Liver (tissue), 9 donors: ENCODE data around the gene FILIP1L. TPM values are rescaled to one million over a fixed set of nuclear protein-coding genes. Genes with fewer than 3 reads are reported as not detected.

Source experiments
- DNase-seq: peaks from one replicate; pipeline ENCODE4 v3.0.0-alpha.2; 2017; ENCODE audit warnings: low spot score
- H3K27ac ChIP-seq, 2 donors: one replicate each; pipeline ENCODE4 v1.7.0; 2013; ENCODE audit warnings: inconsistent platforms in 2 of 2, low read length in 2 of 2, control low read depth in 1 of 2, low read depth in 1 of 2, mild to moderate bottlenecking in 1 of 2
- H3K27me3 ChIP-seq, 4 donors: one replicate each; pipeline versions ENCODE4 v1.6.1 to v1.7.0; 2013; ENCODE audit warnings: low read length in 3 of 4, inconsistent platforms in 1 of 4, mild to moderate bottlenecking in 1 of 4, moderate library complexity in 1 of 4; ENCODE audit not compliant: control insufficient read depth in 4 of 4, insufficient read depth in 4 of 4
- H3K36me3 ChIP-seq, 4 donors: one replicate each; pipeline versions ENCODE4 v1.6.1 to v1.7.0; 2013; ENCODE audit warnings: low read length in 3 of 4, mild to moderate bottlenecking in 3 of 4, low read depth in 1 of 4, moderate library complexity in 1 of 4; ENCODE audit not compliant: control insufficient read depth in 4 of 4, insufficient read depth in 3 of 4
- H3K4me1 ChIP-seq, 4 donors: one replicate each; pipeline versions ENCODE4 v1.6.1 to v1.7.0; 2013; ENCODE audit warnings: low read length in 3 of 4, mild to moderate bottlenecking in 3 of 4, moderate library complexity in 1 of 4; ENCODE audit not compliant: control insufficient read depth in 4 of 4, insufficient read depth in 4 of 4
- H3K4me3 ChIP-seq, 3 donors: one replicate each; pipeline versions ENCODE4 v1.6.1 to v1.7.0; 2013; ENCODE audit warnings: low read length in 3 of 3, control low read depth in 1 of 3, low read depth in 1 of 3, mild to moderate bottlenecking in 1 of 3
- H3K9ac ChIP-seq, 2 donors: one replicate each; pipeline ENCODE4 v1.7.0; 2013; ENCODE audit warnings: low read length in 2 of 2, mild to moderate bottlenecking in 2 of 2, moderate library complexity in 2 of 2, control low read depth in 1 of 2, low read depth in 1 of 2
- H3K9me3 ChIP-seq, 4 donors: one replicate each; pipeline versions ENCODE4 v1.6.1 to v1.7.0; 2013; ENCODE audit warnings: low read length in 3 of 4; ENCODE audit not compliant: control insufficient read depth in 4 of 4
- ATF3 ChIP-seq: IDR thresholded peaks from 2 replicates; pipeline ENCODE4 v1.6.1; 2016; ENCODE audit warnings: antibody characterized with exemption
- CTCF ChIP-seq: fragments of 150-350 bp; IDR thresholded peaks from 2 replicates; pipeline ENCODE4 v1.5.1; 2017; ENCODE audit warnings: improper control_type of control experiment, low read depth, low read length; ENCODE audit not compliant: missing input control
- EGR1 ChIP-seq, 2 donors: IDR thresholded peaks; 2 replicates each; pipeline ENCODE4 v1.6.1; 2016 to 2018; ENCODE audit warnings: antibody characterized with exemption in 2 of 2, low read depth in 2 of 2
- FOXA1 ChIP-seq: IDR thresholded peaks from 2 replicates; pipeline ENCODE4 v1.6.1; 2016; ENCODE audit warnings: antibody characterized with exemption
- FOXA2 ChIP-seq: IDR thresholded peaks from 2 replicates; pipeline ENCODE4 v1.6.1; 2016; ENCODE audit warnings: antibody characterized with exemption
- HNF4A ChIP-seq, 2 donors: conservative IDR thresholded peaks; 2 replicates each; pipeline ENCODE4 v1.6.1; 2016; ENCODE audit warnings: antibody characterized with exemption in 2 of 2, mild to moderate bottlenecking in 2 of 2
- HNF4G ChIP-seq: IDR thresholded peaks from 2 replicates; pipeline ENCODE4 v1.6.1; 2016; ENCODE audit warnings: antibody characterized with exemption
- JUND ChIP-seq, 2 donors: IDR thresholded peaks; 2 replicates each; pipeline ENCODE4 v1.6.1; 2016; ENCODE audit warnings: antibody characterized with exemption in 2 of 2
- MAX ChIP-seq: IDR thresholded peaks from 2 replicates; pipeline ENCODE4 v1.6.1; 2016; ENCODE audit warnings: antibody characterized with exemption
- NR2F2 ChIP-seq: IDR thresholded peaks from 2 replicates; pipeline ENCODE4 v1.6.1; 2016; ENCODE audit warnings: antibody characterized with exemption
- RAD21 ChIP-seq, 2 donors: IDR thresholded peaks; 2 replicates each; pipeline ENCODE4 v1.6.1; 2016; ENCODE audit warnings: antibody characterized with exemption in 2 of 2, mild to moderate bottlenecking in 2 of 2
- REST ChIP-seq: IDR thresholded peaks from 2 replicates; pipeline ENCODE4 v1.6.1; 2016; ENCODE audit warnings: antibody characterized with exemption, mild to moderate bottlenecking
- RXRA ChIP-seq, 2 donors: IDR thresholded peaks; 2 replicates each; pipeline ENCODE4 v1.6.1; 2017 to 2018; ENCODE audit warnings: antibody characterized with exemption in 2 of 2, mild to moderate bottlenecking in 1 of 2
- SP1 ChIP-seq: IDR thresholded peaks from 2 replicates; pipeline ENCODE4 v1.6.1; 2018; ENCODE audit warnings: antibody characterized with exemption, mild to moderate bottlenecking
- YY1 ChIP-seq: IDR thresholded peaks from 2 replicates; pipeline ENCODE4 v1.6.1; 2016; ENCODE audit warnings: antibody characterized with exemption, mild to moderate bottlenecking
- ZBTB33 ChIP-seq: IDR thresholded peaks from 2 replicates; pipeline ENCODE4 v1.6.1; 2016; ENCODE audit warnings: antibody characterized with exemption
- WGBS: extraction: QIAGEN DNeasy Blood & Tissue Kit; methylation state at CpG from one replicate; pipeline ENCODE4 v1.1.7; 2013; 5-methylcytosine and 5-hydroxymethylcytosine counted together
- polyA plus RNA-seq, 2 donors: library from polyadenylated mRNA; stranded (reverse) in 1 of 2; unstranded in 1 of 2; fragments of 200-250 nt in 1 of 2; fragments of >200 nt in 1 of 2; fragmentation: Nextera tagmentation in 1 of 2; extraction: Ambion mirVana in 1 of 2; gene quantifications; one replicate each; pipeline versions ENCODE4 v1.2.1 to v1.2.3, GENCODE V29; 2013 to 2015
- total RNA-seq, 2 donors: library from RNA; depleted of rRNA; stranded (reverse); fragments of >200 nt; gene quantifications; one replicate each; pipeline ENCODE4 v1.2.3, GENCODE V29; 2014
- donor health status: healthy.
- donor health status: healthy.
- donor health status: healthy.
- donor health status: healthy.
- donor health status: healthy.

FILIP1L gene
- total and polyA plus RNA-seq, 4 donors = 1.4 to 6.5 (median 1.9) TPM

GRCh38 chr3:99953596-99953995, 160.7 kb downstream of the FILIP1L start (continued):
- no peak for TF ChIP-seq EGR1 (IDR thresholded peaks at IDR 0.05; ENCODE audit: low read depth in 2 of 2)
- TF ChIP-seq YY1 = no peak
- TF ChIP-seq HNF4G = no peak
- no peak for TF ChIP-seq FOXA1
- no peak for TF ChIP-seq JUND (IDR thresholded peaks at IDR 0.05)

- Histone ChIP-seq H3K9me3 (no peaks in the 10 kb centered on the region), H3K4me3 (no peak overlapping the region), H3K36me3 (no peaks in the 10 kb centered on the region), H3K27me3 (no peaks in the 10 kb centered on the region), H3K4me1 (peaks cover 2 to 22% (median 13%) of the 10 kb centered on the region in 4 donors), H3K27ac (no peak overlapping the region), H3K9ac (no peak overlapping the region)
- TF ChIP-seq JUND (IDR thresholded peaks at IDR 0.05) (no peak), FOXA1 (no peak), REST (no peak), FOXA2 (no peak), HNF4G (no peak), NR2F2 (no peak), RAD21 (IDR thresholded peaks at IDR 0.05) (no peak), ATF3 (no peak), SP1 (no peak), EGR1 (IDR thresholded peaks at IDR 0.05; ENCODE audit: low read depth in 2 of 2) (no peak), CTCF (no peak), RXRA (IDR thresholded peaks at IDR 0.05) (no peak), HNF4A (conservative IDR thresholded peaks at IDR 0.05) (no peak), MAX (no peak), YY1 (no peak)
- no peak for DNase-seq
- WGBS = 97% methylated on average over 1 of the region's 1 CpG
These were observed 162.0 kb downstream of the FILIP1L start for GRCh38 chr3:99952306-99952705.

GRCh38 chr3:99951701-99952100, 162.6 kb downstream of the FILIP1L start:
- Histone ChIP-seq H3K27me3 (no peaks in the 10 kb centered on the region), H3K36me3 (no peaks in the 10 kb centered on the region), H3K9me3 (no peaks in the 10 kb centered on the region), H3K4me3 (no peak overlapping the region), H3K4me1 (peaks cover 2 to 22% (median 13%) of the 10 kb centered on the region in 4 donors), H3K9ac (no peak overlapping the region), H3K27ac (no peak overlapping the region)
- DNase-seq = no peak
- TF ChIP-seq RXRA (IDR thresholded peaks at IDR 0.05) (no peak), CTCF (no peak), REST (no peak), NR2F2 (no peak), HNF4G (no peak), SP1 (no peak), ZBTB33 (no peak), RAD21 (IDR thresholded peaks at IDR 0.05) (no peak)
